Measurements from ENCODE around the gene SLC2A10. TPM values are rescaled to one million over a fixed set of nuclear protein-coding genes. Genes with fewer than 3 reads are reported as not detected.

The SLC2A10 gene
- total and polyA plus RNA-seq, 2 experiments from 2014 or later = 4.9 to 14.6 TPM

DNA sequence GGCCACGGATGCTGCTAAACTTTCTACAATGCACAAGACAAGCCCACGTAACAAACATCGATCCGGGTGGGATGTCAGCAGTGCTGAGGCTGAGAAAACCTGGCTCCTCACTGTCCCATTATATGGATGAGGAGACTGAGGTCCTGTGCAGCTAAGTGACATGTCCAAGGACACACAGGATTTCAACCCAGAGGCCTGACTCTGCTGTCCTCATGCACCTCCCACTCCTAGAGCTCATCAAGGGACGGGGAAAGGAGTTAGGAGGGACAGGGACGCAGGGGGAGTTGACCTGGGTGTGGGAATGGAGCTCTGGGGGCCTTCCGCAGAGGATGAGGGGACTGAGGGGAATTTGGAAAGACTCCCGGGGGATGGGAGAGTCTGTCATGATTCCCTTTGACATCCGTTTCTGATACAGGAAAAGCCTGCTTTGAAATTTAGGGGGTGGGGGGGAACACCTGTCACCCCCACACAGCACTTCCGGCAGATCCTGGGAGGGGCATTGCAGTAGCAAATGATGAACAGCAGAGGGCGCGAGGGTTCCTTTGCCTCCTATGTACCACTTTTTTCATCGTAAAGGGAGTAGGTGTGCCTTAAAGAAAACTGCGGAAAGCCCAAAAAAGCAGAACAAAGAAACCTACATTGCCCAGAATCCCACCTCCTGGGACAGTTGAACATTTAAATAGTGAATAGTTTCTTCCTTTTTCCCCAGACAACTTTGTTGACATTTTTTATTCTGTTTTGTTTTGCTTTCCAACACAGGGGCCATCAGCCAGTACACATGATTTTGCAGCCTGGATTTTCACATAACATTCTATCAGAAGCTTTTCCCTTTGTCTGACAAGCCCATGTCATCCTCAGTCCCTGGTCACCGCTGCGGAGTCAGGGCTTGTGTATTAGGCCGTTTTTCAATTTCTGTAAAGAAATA is 48.6 kb downstream of the SLC2A10 start:
- H3K4me2 ChIP-seq = no peak overlapping the region
- H3K27me3 Mint-ChIP-seq (ENCODE audit: insufficient read depth, low read depth, poor library complexity) = peaks cover under 1% of the 10 kb centered on the region
- no peak overlapping the region for H3K4me3 ChIP-seq
- H3K4me1 Mint-ChIP-seq = no peaks in the 10 kb centered on the region; the same call in 2 of the 3 replicates
- no peaks in the 10 kb centered on the region for H3K79me2 ChIP-seq (replicated peaks; ENCODE audit: insufficient read depth)
- no peaks in the 10 kb centered on the region for H3K9me2 ChIP-seq (ENCODE audit: insufficient read depth)
- no peaks in the 10 kb centered on the region for H3K4me1 ChIP-seq (ENCODE audit: insufficient read depth)
- no peak overlapping the region for H3K4me3 Mint-ChIP-seq
- TF ChIP-seq, protein P1, sequence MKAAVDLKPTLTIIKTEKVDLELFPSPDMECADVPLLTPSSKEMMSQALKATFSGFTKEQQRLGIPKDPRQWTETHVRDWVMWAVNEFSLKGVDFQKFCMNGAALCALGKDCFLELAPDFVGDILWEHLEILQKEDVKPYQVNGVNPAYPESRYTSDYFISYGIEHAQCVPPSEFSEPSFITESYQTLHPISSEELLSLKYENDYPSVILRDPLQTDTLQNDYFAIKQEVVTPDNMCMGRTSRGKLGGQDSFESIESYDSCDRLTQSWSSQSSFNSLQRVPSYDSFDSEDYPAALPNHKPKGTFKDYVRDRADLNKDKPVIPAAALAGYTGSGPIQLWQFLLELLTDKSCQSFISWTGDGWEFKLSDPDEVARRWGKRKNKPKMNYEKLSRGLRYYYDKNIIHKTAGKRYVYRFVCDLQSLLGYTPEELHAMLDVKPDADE (IDR thresholded peaks at IDR 0.05) = no peak
- TF ChIP-seq STAT1 (IDR thresholded peaks at IDR 0.05; ENCODE audit: unreplicated experiment) = no peak
- TF ChIP-seq EZH2phosphoT487 (IDR thresholded peaks at IDR 0.05; ENCODE audit: unreplicated experiment) = no peak
- TF ChIP-seq, protein P2, sequence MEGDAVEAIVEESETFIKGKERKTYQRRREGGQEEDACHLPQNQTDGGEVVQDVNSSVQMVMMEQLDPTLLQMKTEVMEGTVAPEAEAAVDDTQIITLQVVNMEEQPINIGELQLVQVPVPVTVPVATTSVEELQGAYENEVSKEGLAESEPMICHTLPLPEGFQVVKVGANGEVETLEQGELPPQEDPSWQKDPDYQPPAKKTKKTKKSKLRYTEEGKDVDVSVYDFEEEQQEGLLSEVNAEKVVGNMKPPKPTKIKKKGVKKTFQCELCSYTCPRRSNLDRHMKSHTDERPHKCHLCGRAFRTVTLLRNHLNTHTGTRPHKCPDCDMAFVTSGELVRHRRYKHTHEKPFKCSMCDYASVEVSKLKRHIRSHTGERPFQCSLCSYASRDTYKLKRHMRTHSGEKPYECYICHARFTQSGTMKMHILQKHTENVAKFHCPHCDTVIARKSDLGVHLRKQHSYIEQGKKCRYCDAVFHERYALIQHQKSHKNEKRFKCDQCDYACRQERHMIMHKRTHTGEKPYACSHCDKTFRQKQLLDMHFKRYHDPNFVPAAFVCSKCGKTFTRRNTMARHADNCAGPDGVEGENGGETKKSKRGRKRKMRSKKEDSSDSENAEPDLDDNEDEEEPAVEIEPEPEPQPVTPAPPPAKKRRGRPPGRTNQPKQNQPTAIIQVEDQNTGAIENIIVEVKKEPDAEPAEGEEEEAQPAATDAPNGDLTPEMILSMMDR (conservative IDR thresholded peaks at IDR 0.05; ENCODE audit: low read depth in 2 of 2) = peak; percentile 89 to 98
- no peak for TF ChIP-seq ZNF331 (CRISPR knock-in tag; IDR thresholded peaks at IDR 0.05; ENCODE audit: low read depth)
- TF ChIP-seq, protein P3, sequence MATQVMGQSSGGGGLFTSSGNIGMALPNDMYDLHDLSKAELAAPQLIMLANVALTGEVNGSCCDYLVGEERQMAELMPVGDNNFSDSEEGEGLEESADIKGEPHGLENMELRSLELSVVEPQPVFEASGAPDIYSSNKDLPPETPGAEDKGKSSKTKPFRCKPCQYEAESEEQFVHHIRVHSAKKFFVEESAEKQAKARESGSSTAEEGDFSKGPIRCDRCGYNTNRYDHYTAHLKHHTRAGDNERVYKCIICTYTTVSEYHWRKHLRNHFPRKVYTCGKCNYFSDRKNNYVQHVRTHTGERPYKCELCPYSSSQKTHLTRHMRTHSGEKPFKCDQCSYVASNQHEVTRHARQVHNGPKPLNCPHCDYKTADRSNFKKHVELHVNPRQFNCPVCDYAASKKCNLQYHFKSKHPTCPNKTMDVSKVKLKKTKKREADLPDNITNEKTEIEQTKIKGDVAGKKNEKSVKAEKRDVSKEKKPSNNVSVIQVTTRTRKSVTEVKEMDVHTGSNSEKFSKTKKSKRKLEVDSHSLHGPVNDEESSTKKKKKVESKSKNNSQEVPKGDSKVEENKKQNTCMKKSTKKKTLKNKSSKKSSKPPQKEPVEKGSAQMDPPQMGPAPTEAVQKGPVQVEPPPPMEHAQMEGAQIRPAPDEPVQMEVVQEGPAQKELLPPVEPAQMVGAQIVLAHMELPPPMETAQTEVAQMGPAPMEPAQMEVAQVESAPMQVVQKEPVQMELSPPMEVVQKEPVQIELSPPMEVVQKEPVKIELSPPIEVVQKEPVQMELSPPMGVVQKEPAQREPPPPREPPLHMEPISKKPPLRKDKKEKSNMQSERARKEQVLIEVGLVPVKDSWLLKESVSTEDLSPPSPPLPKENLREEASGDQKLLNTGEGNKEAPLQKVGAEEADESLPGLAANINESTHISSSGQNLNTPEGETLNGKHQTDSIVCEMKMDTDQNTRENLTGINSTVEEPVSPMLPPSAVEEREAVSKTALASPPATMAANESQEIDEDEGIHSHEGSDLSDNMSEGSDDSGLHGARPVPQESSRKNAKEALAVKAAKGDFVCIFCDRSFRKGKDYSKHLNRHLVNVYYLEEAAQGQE (IDR thresholded peaks at IDR 0.05; ENCODE audit: unreplicated experiment) = no peak
- peak; percentile 72 for ATAC-seq
- no peaks in the 10 kb centered on the region for H3K36me3 ChIP-seq (ENCODE audit: insufficient read depth)
- DNase-seq (ENCODE audit: low spot score) = peak; percentile 81
- H3K27ac Mint-ChIP-seq = no peak overlapping the region
- H3K9me3 Mint-ChIP-seq = no peaks in the 10 kb centered on the region
- H3K27ac ChIP-seq (ENCODE audit: low read depth) = no peak overlapping the region
- no peaks in the 10 kb centered on the region for H3K27me3 ChIP-seq (ENCODE audit: insufficient read depth)
- no peaks in the 10 kb centered on the region for H4K20me1 ChIP-seq (replicated peaks; ENCODE audit: insufficient read depth)
- H3K36me3 Mint-ChIP-seq (ENCODE audit: low read depth) = no peaks in the 10 kb centered on the region
- peak overlapping the region; percentile 11 for H2AFZ ChIP-seq
- no peaks in the 10 kb centered on the region for H3F3A ChIP-seq (replicated peaks; ENCODE audit: low read depth)

Data from GM23338 (cell line).